Naive thymus-derived CD4-positive, alpha-beta T cell (primary cell): ENCODE measurements around the gene MUC21. TPM values are rescaled to one million over a fixed set of nuclear protein-coding genes. Genes with fewer than 3 reads are reported as not detected.

ENCODE experiments used
- ATAC-seq: fragments of 150-1000 bp; cut with Tn5 transposase; 2 replicates; pipeline ENCODE4 v1.10.0; 2021; ENCODE audit warnings: mild to moderate bottlenecking, moderate library complexity
- CTCF ChIA-PET: fragments of 350-600 bp; sonication (Branson Sonifier 250); formaldehyde crosslinking; loops from one replicate; lab custom pipeline; 2021; ENCODE audit warnings: antibody characterized with exemption; lab: Charles Lee
- POLR2A ChIA-PET: fragments of 350-600 bp; sonication (Branson Sonifier 250); formaldehyde crosslinking; loops from one replicate; lab custom pipeline; 2021; ENCODE audit warnings: antibody characterized with exemption, inconsistent platforms; lab: Charles Lee
- DNase-seq, 9 donors: peaks; one replicate each; pipeline versions ENCODE4 v3.0.0 to v3.0.0-alpha.2; 2020 to 2022; ENCODE audit warnings: mixed read lengths in 1 of 9
- H3K27ac ChIP-seq: one replicate; pipeline ENCODE4 v1.7.0; 2013; ENCODE audit warnings: mild to moderate bottlenecking, low read depth, low read length, moderate library complexity
- H3K27me3 ChIP-seq, 2 donors: one replicate each; pipeline ENCODE4 v1.7.0; 2013; ENCODE audit warnings: low read length in 2 of 2, mild to moderate bottlenecking in 2 of 2, moderate library complexity in 2 of 2; ENCODE audit not compliant: control insufficient read depth in 2 of 2, insufficient read depth in 2 of 2
- H3K36me3 ChIP-seq, 3 experiments: 1 replicate in 2 of 3; 2 replicates in 1 of 3; pipeline ENCODE4 v1.7.0; 2013; ENCODE audit warnings: low read length in 3 of 3, mild to moderate bottlenecking in 3 of 3, moderate library complexity in 1 of 3; ENCODE audit not compliant: insufficient read depth in 3 of 3, control insufficient read depth in 2 of 3
- H3K4me1 ChIP-seq, 2 donors: one replicate each; pipeline ENCODE4 v1.7.0; 2013; ENCODE audit warnings: low read length in 2 of 2, mild to moderate bottlenecking in 2 of 2, moderate library complexity in 1 of 2; ENCODE audit not compliant: control insufficient read depth in 2 of 2, insufficient read depth in 2 of 2
- H3K4me3 ChIP-seq: 2 replicates; pipeline ENCODE4 v1.7.0; 2013; ENCODE audit warnings: mild to moderate bottlenecking, low read length
- H3K9me3 ChIP-seq, 3 experiments: 1 replicate in 2 of 3; 2 replicates in 1 of 3; pipeline ENCODE4 v1.7.0; 2013; ENCODE audit warnings: low read length in 3 of 3; ENCODE audit not compliant: control insufficient read depth in 2 of 3
- H3K27ac Mint-ChIP-seq, 9 donors: one replicate each; pipeline ENCODE4 v1.8.0; 2020 to 2022; ENCODE audit warnings: mixed read lengths in 9 of 9, mild to moderate bottlenecking in 8 of 9, moderate library complexity in 5 of 9, inconsistent platforms in 2 of 9
- H3K27me3 Mint-ChIP-seq, 5 donors: one replicate each; pipeline ENCODE4 v1.8.0; 2021 to 2022; ENCODE audit warnings: mixed read lengths in 5 of 5, mild to moderate bottlenecking in 1 of 5
- H3K36me3 Mint-ChIP-seq, 5 donors: one replicate each; pipeline ENCODE4 v1.8.0; 2020 to 2022; ENCODE audit warnings: mixed read lengths in 5 of 5, mild to moderate bottlenecking in 3 of 5, inconsistent platforms in 1 of 5
- H3K4me1 Mint-ChIP-seq, 7 donors: one replicate each; pipeline ENCODE4 v1.8.0; 2020 to 2022; ENCODE audit warnings: mixed read lengths in 7 of 7, mild to moderate bottlenecking in 3 of 7, inconsistent platforms in 1 of 7
- H3K4me3 Mint-ChIP-seq, 10 donors: one replicate each; pipeline ENCODE4 v1.8.0; 2020 to 2022; ENCODE audit warnings: mild to moderate bottlenecking in 10 of 10, mixed read lengths in 10 of 10, moderate library complexity in 6 of 10, inconsistent platforms in 2 of 10
- H3K9me3 Mint-ChIP-seq, 11 donors: one replicate each; pipeline ENCODE4 v1.8.0; 2020 to 2022; ENCODE audit warnings: mixed read lengths in 11 of 11, mild to moderate bottlenecking in 4 of 11, inconsistent platforms in 1 of 11, moderate library complexity in 1 of 11
- intact Hi-C, 2 donors: fragments of 100-400 bp; cut with micrococcal nuclease; formaldehyde crosslinking; loops; one replicate each; pipeline ENCODE4 v1.15.1; 2023
- polyA plus RNA-seq, 2 donors: library from polyadenylated mRNA; unstranded; fragments of 300-500 nt; fragmentation: Illumina TruSeq; gene quantifications; one replicate each; pipeline ENCODE4 v1.2.3, GENCODE V29; 2021
- total RNA-seq, 6 experiments: library from RNA in 5 of 6; stranded (reverse) in 5 of 6; gene quantifications; 1 replicate in 5 of 6; 2 replicates in 1 of 6; pipeline ENCODE4 v1.2.3 and lab custom pipeline; 2021 to 2026

Gene MUC21
- total and polyA plus RNA-seq, 7 experiments from 2014 or later: not detected

DNA sequence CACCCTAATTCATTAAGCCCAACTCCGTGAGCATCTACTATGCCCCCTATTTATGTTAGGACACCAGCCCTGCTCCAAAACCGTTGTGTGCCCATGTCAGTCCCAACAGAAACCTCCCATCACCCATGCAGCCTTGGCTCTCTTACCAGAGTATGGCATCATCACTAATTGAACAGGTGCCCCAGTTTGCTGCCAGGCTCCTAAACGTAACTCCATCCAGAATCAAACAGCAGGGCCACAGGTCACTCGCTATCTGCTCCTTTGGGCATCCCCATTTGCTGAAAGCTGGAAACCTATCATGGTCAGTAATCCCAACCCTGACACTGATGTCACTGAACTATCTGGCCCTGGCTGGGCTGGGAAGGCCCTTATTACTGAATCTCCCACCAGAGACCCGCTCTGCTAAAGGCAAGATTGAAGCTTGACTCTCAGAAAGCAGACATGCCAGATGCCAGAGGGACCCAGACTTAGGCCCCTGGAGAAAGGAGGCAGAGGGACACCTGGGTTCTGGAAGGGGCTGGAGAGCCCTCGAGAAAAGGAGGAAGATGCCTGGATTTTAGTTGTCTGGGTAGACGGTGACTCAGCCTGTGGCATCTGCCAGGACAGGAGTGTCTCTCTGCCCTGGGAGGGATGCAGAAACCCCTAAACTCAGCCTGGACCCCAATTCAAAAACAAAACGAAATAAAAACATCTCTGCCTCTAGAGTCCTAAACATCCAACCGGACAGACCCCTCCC lies 28.7 kb upstream of the MUC21 start:
- Histone ChIP-seq H3K27me3 (no peaks in the 10 kb centered on the region), H3K4me1 (peaks cover 5 to 12% of the 10 kb centered on the region in 2 donors), H3K4me3 (peak overlapping the region; percentile 62), H3K27ac (peak overlapping the region; percentile 50), H3K9me3 (no peaks in the 10 kb centered on the region), H3K36me3 (no peaks in the 10 kb centered on the region)
- CTCF ChIA-PET: interaction anchor here (0.8 kb wide), 1 partner anchor 41 kb away, joined by 3 read pairs; the partner anchor contains the start of gene VARS2
- no peak for DNase-seq
- ATAC-seq: peak; percentile 31
- POLR2A ChIA-PET: interaction anchor here (0.7 to 1.8 kb wide), 5 partner anchors 8 to 468 kb away, joined by 3 to 5 read pairs (median 5); no protein-coding TSS in a partner anchor
- Mint-ChIP-seq H3K36me3 (peaks cover 0 to 3% (median 0%) of the 10 kb centered on the region in 5 donors), H3K9me3 (peaks cover 0 to 16% (median 0%) of the 10 kb centered on the region in 11 donors), H3K4me1 (peaks cover 3 to 37% (median 27%) of the 10 kb centered on the region in 7 donors), H3K27ac (peak overlapping the region in 8 of 9 donors; percentile 37 to 91 (median 81)), H3K4me3 (peak overlapping the region; percentile 51 to 91 (median 84)), H3K27me3 (peaks cover 5 to 85% (median 12%) of the 10 kb centered on the region in 5 donors)
- intact Hi-C loops: loop anchor here in 1 of 2 donors (1.0 to 2.0 kb wide), 2 partner anchors 46 to 88 kb away; partner anchors contain the start of gene GTF2H4

DNA sequence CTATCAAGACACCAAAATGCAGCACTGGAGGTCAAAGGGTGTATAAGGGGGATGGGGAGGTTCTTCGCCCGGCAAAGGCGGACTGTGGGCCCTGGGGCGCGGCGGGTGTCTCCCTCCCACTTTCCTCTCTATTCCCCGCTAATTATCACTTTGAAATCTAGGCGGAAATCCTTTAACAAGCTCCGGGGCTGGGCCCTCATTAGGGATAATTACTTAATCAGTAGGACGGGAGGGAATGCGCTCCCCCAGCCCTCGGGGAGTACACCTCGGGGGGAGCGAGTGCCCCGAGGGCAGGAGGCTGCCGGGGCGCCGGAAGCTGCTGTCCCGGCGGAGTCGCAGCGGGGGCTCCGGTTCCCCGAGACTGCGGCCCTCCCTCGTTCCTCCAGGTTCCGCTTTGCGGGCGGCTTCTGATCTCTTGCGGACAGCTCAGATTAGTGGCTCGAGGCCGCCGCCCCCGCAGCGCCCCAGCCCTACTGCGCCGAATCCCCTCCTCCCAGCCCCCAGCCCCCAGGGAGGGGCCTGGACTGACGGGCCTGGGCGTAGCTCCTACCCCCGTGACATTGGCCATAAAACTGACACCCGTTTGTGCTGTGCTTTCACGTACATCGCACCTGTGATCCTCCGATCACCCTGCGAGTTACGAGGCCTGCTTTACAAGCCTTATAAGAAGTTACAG lies 28.0 kb upstream of the MUC21 start:
- Mint-ChIP-seq H3K4me1 (peaks cover 3 to 37% (median 27%) of the 10 kb centered on the region in 7 donors), H3K9me3 (peaks cover 0 to 11% (median 0%) of the 10 kb centered on the region in 11 donors), H3K4me3 (peak overlapping the region; percentile 59 to 92 (median 86)), H3K27ac (peak overlapping the region in 8 of 9 donors; percentile 77 to 93 (median 89)), H3K27me3 (peaks cover 5 to 81% (median 7%) of the 10 kb centered on the region in 5 donors), H3K36me3 (no peaks in the 10 kb centered on the region)
- Histone ChIP-seq H3K36me3 (no peaks in the 10 kb centered on the region), H3K27ac (peak overlapping the region; percentile 50), H3K4me1 (peaks cover 5 to 12% of the 10 kb centered on the region in 2 donors), H3K9me3 (no peaks in the 10 kb centered on the region), H3K27me3 (no peaks in the 10 kb centered on the region), H3K4me3 (peak overlapping the region; percentile 62)
- ATAC-seq: peak; percentile 84
- intact Hi-C loops: loop anchor here in 1 of 2 donors (1.0 to 2.0 kb wide), 2 partner anchors 47 to 87 kb away; partner anchors contain the start of gene GTF2H4
- ChIA-PET CTCF (interaction anchor here (0.7 to 0.8 kb wide), 4 partner anchors 8 to 132 kb away, joined by 3 read pairs; partner anchors contain the start of gene VARS2), POLR2A (interaction anchor here (0.7 to 1.8 kb wide), 8 partner anchors 9 to 586 kb away, joined by 3 to 5 read pairs (median 4); partner anchors contain the start of gene DDX39B)
- peak; percentile 49 to 76 (median 63) for DNase-seq

DNA sequence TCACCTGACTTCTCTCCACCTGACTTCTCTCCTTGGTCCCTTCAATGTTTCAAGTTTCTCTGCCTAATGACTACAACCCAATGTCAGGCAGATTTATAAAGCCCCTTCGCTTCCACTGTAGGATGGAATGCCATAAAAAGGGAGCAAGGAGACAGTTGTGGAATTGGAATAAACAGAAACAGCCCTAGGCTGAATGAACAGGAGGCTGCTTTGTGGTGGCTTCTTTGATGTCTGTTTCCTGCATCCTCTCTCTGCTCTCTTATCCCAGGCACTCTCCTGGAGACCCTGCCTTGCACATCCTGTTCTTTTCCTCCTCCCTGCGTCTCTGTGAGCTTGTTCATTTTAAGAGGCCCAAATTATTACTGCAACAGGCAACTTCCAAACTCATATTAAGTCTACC lies 25.8 kb upstream of the MUC21 start:
- ChIA-PET POLR2A (no interaction called here), CTCF (no interaction called here)
- no peaks in the 10 kb centered on the region for H3K9me3 Mint-ChIP-seq
- H3K27me3 Mint-ChIP-seq: peaks cover 4 to 70% (median 16%) of the 10 kb centered on the region in 5 donors
- no peaks in the 10 kb centered on the region for H3K36me3 ChIP-seq
- no peak overlapping the region for H3K27ac ChIP-seq
- intact Hi-C loops: no loop called here
- H3K36me3 Mint-ChIP-seq: no peaks in the 10 kb centered on the region
- no peaks in the 10 kb centered on the region for H3K27me3 ChIP-seq
- peaks cover 5 to 37% (median 27%) of the 10 kb centered on the region in 7 donors for H3K4me1 Mint-ChIP-seq
- peak overlapping the region in 5 of 9 donors; percentile 38 to 89 (median 77) for H3K27ac Mint-ChIP-seq
- peak overlapping the region in 3 of 10 donors; percentile 9 to 89 (median 29) for H3K4me3 Mint-ChIP-seq
- ATAC-seq (no peak), DNase-seq (no peak)
- H3K4me3 ChIP-seq: no peak overlapping the region
- H3K9me3 ChIP-seq: no peaks in the 10 kb centered on the region
- H3K4me1 ChIP-seq: peaks cover 5 to 12% of the 10 kb centered on the region in 2 donors

DNA sequence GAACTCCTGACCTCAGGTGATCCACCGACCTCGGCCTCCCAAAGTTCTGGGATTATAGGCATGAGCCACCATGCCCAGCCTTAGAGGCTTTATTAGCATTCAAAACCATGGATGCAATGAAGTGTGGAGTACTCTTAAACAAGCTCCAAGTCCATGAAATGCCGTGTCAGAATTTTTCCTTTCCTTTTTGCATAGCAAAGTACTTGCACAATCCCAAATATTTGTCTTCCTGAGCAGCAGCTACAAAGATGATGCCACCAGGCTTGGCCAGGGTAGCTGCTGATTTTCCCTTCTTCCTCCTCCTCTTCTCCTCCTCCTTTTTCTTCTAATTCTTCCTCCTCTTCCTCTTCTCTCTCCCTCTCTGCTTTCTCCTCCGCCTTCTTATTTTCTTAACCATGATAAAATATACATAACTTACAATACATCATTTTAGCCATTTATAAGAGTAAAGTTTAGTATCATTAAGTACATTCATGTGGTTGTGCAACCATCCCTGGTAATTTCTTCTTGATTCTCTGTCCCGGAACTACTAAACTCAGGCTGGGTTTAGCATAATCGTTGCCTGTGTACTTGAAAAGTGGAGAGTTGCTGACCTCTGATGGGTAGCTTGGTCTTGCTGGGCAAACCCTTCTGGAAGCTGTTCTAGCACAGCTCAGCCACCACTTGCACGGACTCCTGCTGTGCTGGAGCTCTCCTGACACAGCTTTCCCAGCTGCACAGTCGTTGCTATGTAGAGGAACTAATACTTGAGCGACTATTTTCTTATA lies 22.4 kb upstream of the MUC21 start:
- CTCF ChIA-PET: interaction anchor here (0.6 to 0.7 kb wide), 2 partner anchors 59 to 90 kb away, joined by 3 read pairs; no protein-coding TSS in a partner anchor
- Mint-ChIP-seq H3K9me3 (no peaks in the 10 kb centered on the region), H3K4me1 (peaks cover 15 to 34% (median 19%) of the 10 kb centered on the region in 7 donors), H3K4me3 (no peak overlapping the region), H3K27ac (peak overlapping the region in 1 of 9 donors; percentile 19), H3K27me3 (peaks cover 10 to 58% (median 38%) of the 10 kb centered on the region in 5 donors), H3K36me3 (no peaks in the 10 kb centered on the region)
- Histone ChIP-seq H3K4me3 (no peak overlapping the region), H3K36me3 (no peaks in the 10 kb centered on the region), H3K9me3 (no peaks in the 10 kb centered on the region), H3K4me1 (peaks cover under 1 to 6% of the 10 kb centered on the region in 2 donors), H3K27me3 (no peaks in the 10 kb centered on the region), H3K27ac (no peak overlapping the region)
- intact Hi-C loops: no loop called here
- POLR2A ChIA-PET: interaction anchor here (0.9 kb wide), 1 partner anchor 12 kb away, joined by 3 read pairs; no protein-coding TSS in a partner anchor
- no peak for DNase-seq
- ATAC-seq: no peak

DNA sequence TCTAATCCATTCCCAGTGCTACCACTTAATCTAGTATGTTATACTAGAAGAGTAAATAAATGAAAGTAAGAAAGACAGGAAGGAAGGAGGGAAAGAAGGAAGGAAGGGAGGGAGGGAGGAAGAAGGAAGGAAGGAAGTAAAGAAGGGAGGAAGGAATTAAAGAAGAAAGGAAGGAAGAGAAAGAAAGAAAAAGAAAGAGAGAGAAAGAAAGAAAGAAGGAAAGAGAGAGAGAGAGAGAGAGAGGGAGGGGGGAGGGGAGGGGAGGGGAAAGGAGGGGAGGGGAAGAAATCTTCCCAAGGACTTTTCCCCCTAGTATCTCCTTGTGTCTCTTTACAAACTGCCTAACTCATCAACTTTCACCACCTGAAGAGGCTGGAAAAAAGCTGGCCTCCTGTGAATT lies 20.8 kb upstream of the MUC21 start:
- H3K27ac ChIP-seq: no peak overlapping the region
- H3K36me3 ChIP-seq: no peaks in the 10 kb centered on the region
- H3K36me3 Mint-ChIP-seq: no peaks in the 10 kb centered on the region
- peak overlapping the region in 1 of 9 donors; percentile 28 for H3K27ac Mint-ChIP-seq
- intact Hi-C loops: no loop called here
- H3K4me3 Mint-ChIP-seq: no peak overlapping the region
- POLR2A ChIA-PET: no interaction called here
- ATAC-seq (no peak), DNase-seq (no peak)
- H3K4me3 ChIP-seq: no peak overlapping the region
- H3K9me3 ChIP-seq: no peaks in the 10 kb centered on the region
- H3K27me3 ChIP-seq: no peaks in the 10 kb centered on the region
- H3K4me1 Mint-ChIP-seq: peaks cover 3 to 21% (median 11%) of the 10 kb centered on the region in 7 donors
- no peaks in the 10 kb centered on the region for H3K4me1 ChIP-seq
- CTCF ChIA-PET: no interaction called here
- peaks cover 10 to 48% (median 34%) of the 10 kb centered on the region in 5 donors for H3K27me3 Mint-ChIP-seq
- H3K9me3 Mint-ChIP-seq: no peaks in the 10 kb centered on the region

DNA sequence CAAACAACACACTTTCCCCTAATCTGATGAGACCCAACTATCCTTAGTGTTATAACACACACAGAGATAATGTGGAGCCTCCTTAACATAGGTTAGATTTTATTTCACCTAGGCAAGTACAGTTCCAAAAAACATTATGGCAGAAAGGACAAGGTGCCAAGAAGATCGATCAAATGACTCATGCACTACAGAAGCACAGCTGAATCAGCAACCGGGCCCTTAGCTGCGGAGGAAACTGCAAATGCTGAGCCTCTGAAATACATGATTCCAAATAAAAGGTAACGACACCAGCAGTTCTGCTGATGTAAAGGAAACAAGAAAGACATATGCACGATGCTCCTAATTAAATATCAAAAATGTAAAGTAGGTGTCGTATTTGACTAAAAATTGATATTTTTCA lies 19.9 kb upstream of the MUC21 start:
- ATAC-seq: no peak
- ChIA-PET POLR2A (no interaction called here), CTCF (no interaction called here)
- Mint-ChIP-seq H3K4me1 (peaks cover 0 to 15% (median 6%) of the 10 kb centered on the region in 7 donors), H3K27ac (no peak overlapping the region), H3K36me3 (no peaks in the 10 kb centered on the region), H3K9me3 (no peaks in the 10 kb centered on the region), H3K27me3 (peaks cover 10 to 44% (median 28%) of the 10 kb centered on the region in 5 donors), H3K4me3 (no peak overlapping the region)
- Histone ChIP-seq H3K27me3 (no peaks in the 10 kb centered on the region), H3K36me3 (no peaks in the 10 kb centered on the region), H3K4me3 (no peak overlapping the region), H3K4me1 (no peaks in the 10 kb centered on the region), H3K27ac (no peak overlapping the region), H3K9me3 (no peaks in the 10 kb centered on the region)
- intact Hi-C loops: no loop called here
- DNase-seq: no peak
